HFF-Myc (cell line): ENCODE data around the gene APRT.

Experiments used
- DNase-seq: peaks from one replicate; pipeline ENCODE4 v3.0.0-alpha.2; 2011; ENCODE audit warnings: low read depth; ENCODE audit errors: extremely low read depth
- H3K4me3 ChIP-seq: replicated peaks from 2 replicates; pipeline ENCODE4 v1.5.1; 2011; ENCODE audit warnings: low read depth, mild to moderate bottlenecking, control low read depth, low read length
- TF ChIP-seq, protein P1 (sequence below): IDR thresholded peaks from 2 replicates; pipeline ENCODE4 v1.5.1; 2012; ENCODE audit warnings: mild to moderate bottlenecking, low read depth, low read length, control low read depth; ENCODE audit errors: missing control alignments

Gene APRT

DNA sequence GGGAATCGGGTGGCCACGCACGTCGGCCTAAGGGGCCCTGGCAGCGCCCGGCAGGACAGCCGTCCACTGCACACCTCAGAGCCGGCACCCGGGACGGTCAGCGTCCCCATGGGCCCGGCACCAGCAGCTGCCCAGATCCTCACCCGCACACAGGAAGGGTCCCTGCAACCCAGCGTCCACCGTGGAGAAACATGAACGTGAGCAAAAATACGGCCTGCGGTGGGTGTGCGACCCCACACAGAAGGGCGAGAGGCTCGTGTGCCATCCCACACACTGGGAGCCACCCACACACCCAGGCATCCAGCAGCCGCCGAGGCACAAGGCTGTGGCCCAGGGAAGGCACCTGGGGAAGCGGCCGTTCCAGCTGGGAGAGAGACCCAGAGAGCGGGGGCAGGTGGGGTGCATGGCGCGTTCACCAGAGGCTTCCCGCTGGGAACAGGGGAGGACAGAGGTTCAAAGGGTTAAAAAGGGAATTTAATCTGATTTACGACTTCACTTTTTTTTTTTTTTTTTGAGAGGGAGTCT, 33.1 kb downstream of the APRT start:
- TF ChIP-seq, protein P1, sequence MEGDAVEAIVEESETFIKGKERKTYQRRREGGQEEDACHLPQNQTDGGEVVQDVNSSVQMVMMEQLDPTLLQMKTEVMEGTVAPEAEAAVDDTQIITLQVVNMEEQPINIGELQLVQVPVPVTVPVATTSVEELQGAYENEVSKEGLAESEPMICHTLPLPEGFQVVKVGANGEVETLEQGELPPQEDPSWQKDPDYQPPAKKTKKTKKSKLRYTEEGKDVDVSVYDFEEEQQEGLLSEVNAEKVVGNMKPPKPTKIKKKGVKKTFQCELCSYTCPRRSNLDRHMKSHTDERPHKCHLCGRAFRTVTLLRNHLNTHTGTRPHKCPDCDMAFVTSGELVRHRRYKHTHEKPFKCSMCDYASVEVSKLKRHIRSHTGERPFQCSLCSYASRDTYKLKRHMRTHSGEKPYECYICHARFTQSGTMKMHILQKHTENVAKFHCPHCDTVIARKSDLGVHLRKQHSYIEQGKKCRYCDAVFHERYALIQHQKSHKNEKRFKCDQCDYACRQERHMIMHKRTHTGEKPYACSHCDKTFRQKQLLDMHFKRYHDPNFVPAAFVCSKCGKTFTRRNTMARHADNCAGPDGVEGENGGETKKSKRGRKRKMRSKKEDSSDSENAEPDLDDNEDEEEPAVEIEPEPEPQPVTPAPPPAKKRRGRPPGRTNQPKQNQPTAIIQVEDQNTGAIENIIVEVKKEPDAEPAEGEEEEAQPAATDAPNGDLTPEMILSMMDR, result no peak
- DNase-seq, result no peak
- H3K4me3 ChIP-seq, result no peak overlapping the region

DNA sequence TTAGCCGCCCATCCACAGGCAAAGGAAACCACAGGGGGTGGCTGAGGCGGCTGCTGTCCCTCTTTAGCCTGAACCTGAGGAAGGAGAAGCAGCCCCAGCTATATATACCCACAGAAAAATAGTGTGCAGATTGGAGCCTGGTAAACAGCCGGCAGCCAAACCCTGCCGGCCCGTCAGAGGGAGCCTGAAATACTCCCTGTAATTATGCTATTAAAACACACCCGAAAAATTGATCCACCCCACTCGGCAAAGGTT, 33.5 kb downstream of the APRT start:
- TF ChIP-seq, protein P1, result no peak
- no peak for DNase-seq

DNA sequence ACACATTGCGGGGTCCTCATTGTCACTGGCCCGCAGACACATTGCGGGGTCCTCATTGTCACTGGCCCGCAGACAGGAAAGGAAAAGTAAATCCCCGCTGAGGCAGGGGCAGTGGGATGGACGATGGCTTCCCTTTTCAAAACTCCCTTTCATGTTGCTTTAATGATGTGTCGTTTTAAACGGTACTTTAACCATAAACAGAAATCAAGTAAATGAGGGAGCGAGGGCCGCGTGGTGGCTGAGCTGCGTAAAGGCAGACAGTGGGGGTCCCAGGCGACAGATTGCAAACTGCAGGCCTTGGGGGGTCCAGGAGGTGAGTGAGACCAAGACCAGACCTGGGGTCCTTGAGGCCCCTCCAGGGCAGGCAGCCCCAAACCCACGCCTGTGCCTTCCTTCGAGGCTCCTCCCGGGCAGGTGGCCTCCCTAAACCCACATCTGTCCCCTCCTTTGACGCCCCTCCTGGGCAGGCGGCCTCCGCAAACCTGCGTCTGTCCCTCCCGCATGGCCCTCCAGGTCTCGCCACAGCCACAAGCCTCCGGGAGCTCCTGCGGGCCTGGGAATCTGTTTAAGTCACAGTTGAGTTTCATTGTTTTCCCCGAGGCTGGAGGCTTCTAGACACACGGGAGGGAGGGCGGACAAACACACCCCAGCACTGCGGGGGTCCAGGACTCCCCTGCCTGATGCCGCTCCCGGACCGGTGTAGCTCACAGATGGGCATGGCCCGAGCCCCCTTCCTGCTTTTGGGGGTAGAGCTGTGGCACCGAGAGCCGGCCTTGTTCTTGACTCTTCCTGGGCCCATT, 34.1 kb downstream of the APRT start:
- no peak overlapping the region for H3K4me3 ChIP-seq
- DNase-seq, result no peak
- TF ChIP-seq, protein P1, result no peak

More for the DNA sequence above, 33.5 kb downstream of the APRT start:
- no peak overlapping the region for H3K4me3 ChIP-seq

DNA sequence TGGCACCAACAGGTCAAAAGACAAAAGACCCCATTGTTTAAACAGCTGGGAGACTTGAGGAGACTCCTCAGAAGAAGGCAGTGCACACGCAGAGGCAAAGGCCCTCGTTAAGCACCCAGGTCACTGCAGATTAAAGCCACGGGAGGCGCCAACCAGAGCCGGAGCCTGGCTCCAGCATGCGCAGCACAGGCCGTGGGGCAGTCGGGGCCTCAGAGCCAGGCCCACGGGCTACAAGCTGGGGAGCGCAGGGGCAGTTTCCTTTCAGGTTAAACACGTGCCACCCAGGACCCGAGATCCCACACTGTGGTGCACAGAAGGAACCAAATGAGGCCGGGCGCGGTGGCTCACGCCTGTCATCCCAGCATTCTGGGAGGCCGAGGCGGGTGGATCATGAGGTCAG, 35.9 kb downstream of the APRT start:
- TF ChIP-seq, protein P1, result no peak
- no peak for DNase-seq
- no peak overlapping the region for H3K4me3 ChIP-seq

DNA sequence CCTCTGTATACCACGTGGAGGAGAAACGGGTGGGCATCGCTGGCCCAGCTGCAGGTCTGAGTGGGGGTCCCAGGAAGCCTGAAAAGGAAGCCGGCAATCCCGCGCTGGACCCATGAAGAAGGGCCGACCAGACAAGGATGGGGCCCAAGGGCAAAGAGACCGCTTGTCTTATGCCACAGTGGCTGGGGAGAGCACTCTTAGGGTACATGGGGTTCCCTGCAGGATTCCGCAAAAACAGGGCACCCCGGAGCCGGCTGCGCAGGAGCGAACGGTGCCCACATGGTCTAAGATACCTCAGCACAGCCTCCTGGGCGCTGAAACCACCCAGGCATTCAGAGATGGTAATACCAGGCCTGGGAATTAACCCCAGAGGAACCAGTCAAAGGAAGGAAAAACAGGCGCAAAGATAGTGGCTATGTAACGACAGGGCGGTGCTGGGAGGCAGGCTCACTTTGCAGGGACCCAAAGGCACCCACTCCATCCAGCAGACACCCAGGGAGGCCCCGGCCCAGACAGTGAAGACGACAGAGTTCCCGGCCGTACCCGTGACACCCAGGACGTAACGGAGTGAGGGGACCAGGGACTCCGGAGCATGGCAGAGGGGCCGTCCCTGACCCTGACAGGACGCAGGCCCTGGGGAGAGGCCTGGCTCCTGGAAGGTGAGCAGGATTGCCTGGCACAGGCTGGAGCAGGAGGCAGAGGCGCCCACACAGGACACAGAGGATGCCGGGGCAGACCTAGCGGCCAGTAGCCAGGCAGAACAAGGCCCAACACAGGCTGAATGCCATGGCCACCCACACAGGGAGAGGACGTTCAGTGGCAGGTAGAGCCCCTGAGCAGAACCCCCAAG, 37.0 kb downstream of the APRT start:
- no peak overlapping the region for H3K4me3 ChIP-seq
- DNase-seq, result no peak
- TF ChIP-seq, protein P1, result no peak

DNA sequence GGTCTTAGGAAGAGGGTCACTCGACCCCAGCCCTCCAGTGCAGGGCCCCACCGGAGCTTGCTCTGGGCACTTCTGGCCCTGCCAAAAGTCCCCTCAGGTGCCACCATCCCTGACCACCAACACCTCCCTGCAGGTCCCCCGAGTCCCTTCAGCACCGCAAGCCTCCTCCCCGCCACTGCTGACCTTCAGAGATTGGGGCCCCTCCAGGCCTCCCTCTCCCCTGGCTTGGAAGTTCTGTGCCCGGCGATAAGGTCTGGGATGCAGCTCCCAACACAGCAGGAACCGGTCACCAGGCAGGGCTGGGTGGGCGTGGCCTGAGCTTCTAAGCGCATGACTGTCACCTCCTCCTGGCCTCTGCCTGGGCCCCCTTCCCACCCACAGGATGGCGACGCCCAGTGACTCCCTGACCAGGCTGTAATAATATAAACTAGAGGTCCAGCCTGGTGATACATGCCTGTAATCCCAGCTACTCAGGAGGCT, 37.9 kb downstream of the APRT start:
- peak overlapping the region; percentile 34 for H3K4me3 ChIP-seq
- DNase-seq, result peak; percentile 54
- TF ChIP-seq, protein P1, result no peak
